ENCODE results near the gene BRS3.

- TF ChIP-seq CTCF (conservative IDR thresholded peaks at IDR 0.05 in 1 of 2, IDR thresholded peaks at IDR 0.05 in 1 of 2; ENCODE audit: low read depth in 1 of 2, low read length in 2 of 2): no peak
- no peak for TF ChIP-seq EZH2 (IDR thresholded peaks at IDR 0.05; ENCODE audit: low read length, missing control alignments)
Observed at GRCh38 chrX:136529795-136530194, 42.0 kb downstream of the BRS3 start.
